HL-60/S4 treated with phorbol 12-myristate 13-acetate at 8.2 ng/mL for 4 days and 3 days (cell line): ENCODE measurements around the gene CDH15.

Experiments used
- in situ Hi-C: fragments of 300-500 bp; cut with MboI; formaldehyde crosslinking; loops from 2 replicates; pipeline ENCODE4 v1.15.0; 2022; ENCODE audit warnings: low sequenced_read_pairs

Gene CDH15

DNA sequence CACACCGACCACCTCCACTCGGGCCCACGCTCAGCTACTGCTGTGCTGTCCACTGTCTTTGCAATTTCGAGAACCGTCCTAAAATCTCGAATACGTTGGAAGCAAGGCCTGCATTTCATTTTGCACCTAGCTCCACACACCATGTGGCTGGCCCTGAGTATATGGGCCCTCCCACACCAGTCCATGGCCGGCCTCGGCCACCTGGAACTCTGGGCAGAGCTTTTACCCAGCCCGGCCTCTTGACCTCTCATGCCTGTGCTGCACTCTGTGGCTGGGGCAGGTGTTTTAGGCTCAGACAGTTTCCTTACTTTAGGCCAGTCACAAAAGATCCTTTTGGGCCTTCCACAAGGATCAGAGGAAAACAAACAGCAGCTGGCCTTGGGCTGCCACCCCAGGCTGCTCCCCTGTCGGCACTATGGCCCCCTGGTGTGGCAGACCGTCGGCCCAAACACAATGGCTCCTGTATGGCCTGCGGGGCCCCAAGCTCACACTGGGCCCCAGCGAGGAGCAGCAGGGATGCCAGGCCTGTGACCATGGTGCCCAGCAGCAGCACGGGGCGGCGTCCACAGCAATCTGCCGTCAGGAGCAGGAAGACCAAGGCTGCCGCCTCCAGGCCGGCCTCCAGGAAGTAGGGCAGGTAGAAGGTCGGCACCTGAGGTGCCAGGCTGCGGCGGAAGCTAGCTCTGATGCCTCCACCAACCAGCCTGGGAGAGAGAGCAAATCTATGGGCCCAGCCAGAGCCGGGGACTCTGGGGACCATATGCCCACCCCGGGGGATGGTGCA is 26.3 kb downstream of the CDH15 start:
- in situ Hi-C loops: no loop called here

- in situ Hi-C loops: no loop called here
Measured at GRCh38 chr16:89198417-89199240, 27.1 kb downstream of the CDH15 start.

DNA sequence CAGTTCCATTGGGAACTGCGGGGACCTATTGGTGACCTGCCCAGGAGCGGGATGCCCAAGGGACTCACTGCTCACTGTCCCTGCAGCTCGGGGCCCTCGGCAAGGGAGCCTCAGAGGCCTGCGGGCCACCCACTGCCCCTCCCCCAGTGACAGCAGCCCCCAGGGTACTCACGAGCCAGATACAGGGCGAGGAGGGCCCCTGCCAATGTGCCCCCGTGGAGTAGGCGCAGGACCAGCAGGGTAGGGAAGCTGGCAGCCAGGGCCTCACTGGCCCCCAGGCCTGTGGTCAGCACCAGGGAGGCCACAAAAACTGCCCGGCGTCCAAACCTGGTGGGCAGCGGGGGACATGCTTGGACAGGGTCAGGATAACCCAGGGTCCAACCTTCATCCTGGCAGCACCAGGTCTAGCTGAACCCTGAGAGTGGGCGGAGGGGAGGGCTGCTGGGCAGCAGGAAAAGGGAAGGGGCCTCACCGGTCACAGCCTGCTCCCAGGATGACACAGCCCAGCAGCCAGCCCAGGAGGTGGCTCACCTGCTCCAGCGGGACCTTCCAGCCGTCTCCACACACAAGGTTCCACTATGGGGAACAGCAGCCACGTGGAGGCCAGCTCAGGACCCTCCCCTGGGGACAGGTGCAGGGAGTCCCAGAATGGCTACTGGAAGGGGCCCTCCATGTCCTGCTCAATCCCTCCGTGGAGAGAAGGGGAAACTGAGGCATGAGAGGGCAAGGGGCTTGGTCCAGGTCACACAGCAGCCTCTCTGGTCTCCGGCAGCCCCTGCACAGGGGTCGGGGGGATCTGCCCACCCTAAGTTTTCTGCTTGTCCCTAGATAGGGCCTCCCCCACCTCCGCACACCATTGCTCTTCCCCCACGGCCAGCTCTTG is 27.9 kb downstream of the CDH15 start:
- in situ Hi-C loops: no loop called here

DNA sequence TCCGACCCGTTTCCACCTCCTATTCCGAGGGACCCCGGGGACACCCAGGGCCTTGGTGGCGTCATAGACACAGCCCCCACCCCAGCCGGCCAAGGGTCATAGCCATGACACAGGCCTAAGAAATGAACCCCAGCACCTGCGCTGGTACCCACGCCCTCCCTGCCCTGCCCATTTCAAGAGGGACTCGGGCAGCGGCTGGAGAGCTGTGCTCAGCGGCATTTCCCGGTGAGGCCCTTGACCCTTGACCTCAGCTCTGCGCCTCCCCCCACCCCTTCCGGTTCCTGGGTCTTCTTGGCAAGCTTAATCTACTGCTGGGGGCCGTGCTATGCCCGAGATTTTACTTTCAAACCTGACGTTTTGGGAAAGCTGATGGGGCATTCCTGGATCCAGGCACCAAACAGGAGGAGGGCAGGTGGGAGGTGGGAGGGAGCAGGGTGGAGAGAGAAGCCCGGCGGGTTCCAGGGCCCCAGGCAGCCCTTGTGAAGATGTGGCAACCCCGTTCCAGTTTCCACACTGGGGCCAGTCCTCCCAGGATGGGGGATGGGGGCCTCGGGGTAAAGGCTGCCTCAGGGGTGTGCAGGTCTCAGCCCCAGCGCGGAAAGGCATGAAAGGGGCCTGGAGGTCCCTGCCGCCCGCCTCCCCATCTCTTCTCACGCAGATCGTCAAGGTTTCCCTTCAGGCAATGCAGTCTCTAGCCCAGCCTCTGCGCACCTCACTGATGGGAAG is 28.7 kb downstream of the CDH15 start, which contains the start of gene SLC22A31:
Gene SLC22A31 (minus strand): TSS at position 414 of the 726 bp plus-strand sequence. CDS start 36 bp downstream, at position 378.
- in situ Hi-C loops: no loop called here

GRCh38 chr16:89200850-89201411 is 29.4 kb downstream of the CDH15 start:
- in situ Hi-C loops: no loop called here

DNA sequence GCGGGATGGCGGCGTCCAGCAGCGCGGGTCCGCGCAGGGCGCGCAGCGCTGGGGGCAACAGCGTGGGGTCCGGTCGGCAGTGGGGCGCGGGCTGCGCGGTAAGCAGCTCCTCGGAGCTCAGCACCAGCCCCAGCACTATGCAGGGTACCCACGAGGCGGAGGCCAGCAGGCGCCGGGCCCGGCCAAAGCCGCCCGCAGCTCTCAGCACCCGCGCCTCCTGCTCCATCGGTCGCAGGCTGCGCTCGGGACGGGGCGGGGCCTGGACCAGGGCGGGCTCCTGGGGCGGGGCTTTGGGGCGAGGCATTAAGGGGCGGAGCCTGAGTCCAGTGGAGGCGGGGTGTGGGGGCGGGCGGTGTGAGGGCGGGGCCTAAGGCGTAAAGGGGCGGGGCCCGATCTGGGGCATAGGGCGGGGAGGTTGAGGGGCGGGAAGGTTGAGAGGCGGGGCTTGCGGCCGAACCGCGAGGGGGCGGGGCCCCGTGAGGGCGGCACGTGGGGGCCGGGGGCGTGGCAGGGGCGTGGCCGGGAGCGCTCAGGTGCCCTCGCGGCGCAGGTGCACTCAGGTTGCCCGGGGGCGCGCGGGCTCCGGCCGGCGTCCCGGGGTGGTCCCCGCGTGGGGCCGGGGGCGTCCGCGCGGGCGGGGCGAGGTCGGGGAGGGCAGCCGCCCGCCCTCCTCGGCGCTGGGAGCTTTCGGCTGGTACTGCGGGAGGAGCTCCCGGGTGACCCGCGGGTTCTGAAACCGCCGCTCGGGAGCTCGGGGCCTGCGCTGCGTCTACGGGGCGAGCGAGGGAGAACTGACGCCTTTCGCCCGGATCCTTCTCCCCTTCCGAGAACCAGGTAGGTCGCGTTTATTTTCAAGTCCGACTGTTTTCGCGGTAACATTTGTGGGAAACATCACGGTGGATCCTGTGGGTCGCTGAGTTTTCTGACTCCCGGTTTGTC is 30.2 kb downstream of the CDH15 start:
- in situ Hi-C loops: no loop called here

DNA sequence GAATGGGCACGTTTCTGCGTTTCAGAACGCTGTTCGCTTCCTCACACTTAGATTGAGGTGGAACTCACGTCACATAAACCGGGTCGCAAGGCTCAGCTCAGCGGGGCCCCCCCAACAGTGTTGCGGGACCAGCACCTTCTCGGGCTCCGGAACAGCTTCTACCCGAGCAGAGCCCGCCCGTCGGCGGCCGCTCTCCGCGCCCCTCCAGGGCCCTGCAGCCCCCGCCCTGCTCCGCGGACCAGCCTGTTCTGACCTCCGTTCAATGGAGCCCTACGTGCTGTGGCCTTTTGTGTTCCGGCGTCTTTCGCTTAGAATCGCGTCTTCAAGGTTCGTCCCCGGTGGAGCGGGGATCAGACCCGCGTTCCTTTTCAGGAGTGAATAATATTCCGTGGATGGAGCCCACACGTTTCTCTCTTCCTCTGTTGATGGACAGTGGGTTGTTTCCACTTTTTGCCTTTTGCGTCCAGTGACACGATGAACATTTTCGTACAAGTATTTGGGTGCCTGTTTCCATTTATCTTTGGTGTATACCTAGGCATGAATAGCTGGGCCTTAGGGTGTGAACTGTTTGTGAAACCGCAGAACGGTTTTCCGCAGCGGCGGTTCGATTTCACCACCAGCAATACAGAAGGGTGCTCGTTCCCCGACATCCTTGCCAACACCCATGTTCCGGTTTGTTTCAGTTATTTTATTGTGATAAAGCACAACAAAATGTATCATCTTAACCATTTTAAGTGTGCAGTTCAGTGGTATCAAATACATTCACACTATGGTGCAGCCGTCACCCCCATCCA is 31.1 kb downstream of the CDH15 start:
- in situ Hi-C loops: no loop called here

DNA sequence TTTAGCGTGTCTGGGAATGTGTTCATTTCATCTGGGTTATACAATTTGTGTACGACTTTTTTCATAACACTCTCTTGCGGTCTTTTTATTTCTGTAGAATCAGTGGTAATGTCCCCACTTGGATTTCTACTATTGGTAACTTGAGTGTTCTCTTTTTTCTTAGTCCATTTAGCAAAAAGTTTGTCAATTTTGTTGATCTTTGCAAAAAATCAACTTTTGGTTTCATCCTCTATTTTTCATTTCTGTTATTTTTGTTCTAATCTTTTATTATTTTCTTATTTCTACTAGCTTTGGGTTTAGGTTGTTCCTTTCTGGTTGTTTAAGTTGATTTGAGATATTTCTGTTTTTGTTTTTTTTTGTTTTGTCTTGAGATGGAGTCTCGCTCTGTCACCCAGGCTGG is 36.4 kb downstream of the CDH15 start:
- in situ Hi-C loops: no loop called here

DNA sequence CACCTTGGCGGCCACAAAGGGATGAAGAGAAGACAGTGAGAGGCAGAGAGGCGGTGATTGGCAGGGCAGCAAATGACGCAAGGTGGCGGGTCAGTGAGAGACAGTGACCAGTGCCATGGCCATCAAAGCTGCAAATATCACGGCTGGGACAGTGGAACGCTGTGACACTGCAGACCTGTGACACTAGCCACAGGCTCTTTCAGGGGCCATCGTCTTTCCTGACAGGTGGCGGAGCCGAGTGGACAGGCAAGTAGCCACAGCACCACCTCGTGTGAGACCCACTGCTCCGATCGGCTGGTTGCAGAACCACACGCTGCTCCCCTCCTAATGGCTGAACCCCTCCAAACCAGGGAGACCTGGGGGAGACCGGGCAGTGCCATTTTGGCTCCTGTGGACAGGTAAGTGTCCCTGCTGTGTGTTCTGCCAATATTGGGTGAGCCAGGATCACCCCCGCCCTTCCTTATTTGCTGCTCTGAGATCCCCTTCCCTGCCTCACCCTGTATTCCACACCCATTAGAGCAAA is 38.0 kb downstream of the CDH15 start:
- in situ Hi-C loops: no loop called here

GRCh38 chr16:89210165-89210903 is 38.8 kb downstream of the CDH15 start:
- in situ Hi-C loops: no loop called here

GRCh38 chr16:89210904-89211515 is 39.5 kb downstream of the CDH15 start:
- in situ Hi-C loops: no loop called here

DNA sequence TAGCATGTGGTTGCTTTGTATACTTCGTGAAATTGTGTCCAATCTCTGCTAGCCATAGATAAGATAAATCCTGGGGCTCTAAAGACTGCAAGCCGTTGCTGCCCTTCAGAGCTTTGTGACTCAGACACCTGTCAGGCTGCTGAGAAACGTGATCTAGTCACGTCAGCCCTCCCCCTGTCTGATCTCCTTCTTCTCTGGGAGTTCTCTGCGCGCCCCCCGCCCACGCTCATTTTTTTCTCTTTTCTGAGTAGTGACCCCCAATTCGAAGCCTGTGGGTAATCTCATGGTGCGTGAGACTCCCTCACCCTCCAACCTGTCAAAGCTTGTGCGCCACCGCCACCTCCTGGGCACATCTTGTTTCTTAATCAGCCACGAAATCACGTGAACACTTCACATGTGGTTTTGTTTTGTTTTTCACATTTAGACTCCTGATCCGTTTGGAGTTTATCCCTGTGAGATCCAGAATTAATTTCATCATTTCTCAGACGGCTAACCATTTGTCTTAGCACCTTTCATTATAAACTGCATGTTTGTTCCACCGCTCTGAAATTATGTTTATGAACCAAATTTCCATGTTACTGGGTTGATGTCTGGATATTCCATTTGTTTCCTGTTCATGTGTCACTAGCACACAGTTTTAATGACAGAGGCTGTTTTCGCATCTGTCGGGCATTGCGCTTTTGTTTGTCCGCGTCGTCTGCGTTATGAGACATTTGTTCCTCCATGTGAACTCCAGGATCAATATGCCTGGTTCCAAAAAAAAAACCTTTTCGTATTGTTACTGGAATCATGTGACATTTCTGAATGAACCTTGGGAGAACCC is 45.0 kb downstream of the CDH15 start:
- in situ Hi-C loops: no loop called here

GRCh38 chr16:89217138-89217387 is 45.5 kb downstream of the CDH15 start:
- in situ Hi-C loops: no loop called here

DNA sequence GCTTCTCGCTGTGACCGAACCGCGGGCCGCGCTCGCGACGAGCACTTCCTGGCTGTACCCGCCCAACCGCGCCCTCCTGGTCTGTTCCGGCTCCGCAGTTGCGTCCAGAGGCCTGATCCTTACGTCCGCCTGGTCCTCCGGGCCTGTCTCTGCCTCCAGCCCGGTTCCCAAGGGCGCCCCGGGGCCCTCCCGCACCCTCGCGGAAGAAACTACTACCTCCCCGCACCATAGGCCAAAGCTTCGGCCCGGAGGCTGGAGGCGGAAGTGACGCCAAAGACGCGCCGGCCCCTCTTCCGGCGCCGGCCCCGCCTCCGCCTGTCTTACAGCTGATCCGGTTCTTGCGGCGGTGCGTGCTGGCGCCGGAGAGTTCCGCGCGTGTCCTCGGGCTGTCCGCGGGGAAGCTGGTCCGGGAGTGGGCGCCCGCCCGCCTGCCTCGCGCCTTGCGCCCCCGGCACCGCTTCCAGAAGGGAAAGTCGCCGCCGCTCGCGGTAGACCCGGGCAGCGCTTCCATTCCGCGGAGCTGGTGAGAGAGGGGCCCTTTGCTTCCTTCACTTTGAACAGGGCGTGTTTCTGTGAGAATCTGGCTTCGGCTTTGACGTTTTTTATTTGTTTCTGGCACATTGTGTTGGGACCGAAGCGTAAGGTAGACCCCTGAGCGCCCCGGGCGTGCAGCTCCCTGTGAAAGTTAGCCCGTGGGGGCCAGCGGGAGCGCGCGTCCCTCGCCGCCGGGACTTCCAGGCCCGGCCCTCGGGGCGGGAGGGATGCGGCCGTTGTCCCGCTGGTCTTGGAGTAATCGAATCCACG is 46.0 kb downstream of the CDH15 start, which contains the start of gene ZNF778:
Gene ZNF778 (plus strand): TSS at position 316 of the 804 bp plus-strand sequence. CDS start 3,425 bp downstream, outside the sequence.
- in situ Hi-C loops: no loop called here

DNA sequence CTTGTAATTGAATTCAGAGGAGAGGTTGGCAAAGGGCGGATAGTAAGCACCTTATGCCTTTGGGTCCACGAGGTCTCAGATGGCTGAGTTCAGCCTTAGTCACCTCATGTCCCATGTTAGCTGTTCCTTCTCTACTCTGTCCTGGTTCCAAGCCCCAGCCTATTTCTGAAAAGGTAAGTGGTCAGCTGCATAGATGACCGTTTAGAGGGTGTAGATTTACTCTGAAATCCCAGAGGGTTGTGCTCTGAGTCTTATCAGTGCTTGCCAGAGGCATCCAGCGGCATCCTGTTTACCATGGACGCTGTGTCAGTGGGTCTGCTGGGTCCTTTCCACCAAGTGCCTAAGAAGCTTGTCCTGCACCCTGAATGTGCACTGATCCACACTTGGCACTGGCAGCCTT is 47.8 kb downstream of the CDH15 start:
- in situ Hi-C loops: no loop called here
